ENCODE results near the gene FAM120A.

- TF ChIP-seq CTCF (IDR thresholded peaks at IDR 0.05 in 4 of 5, conservative IDR thresholded peaks at IDR 0.05 in 1 of 5) (no peak), POLR2A (IDR thresholded peaks at IDR 0.05) (no peak)
Measured at GRCh38 chr9:93578844-93579243, 127.4 kb downstream of the FAM120A start.
